K562 (cell line): ENCODE measurements around the gene RAD21L1. TPM values are rescaled to one million over a fixed set of nuclear protein-coding genes. Genes with fewer than 3 reads are reported as not detected.

ENCODE experiments used
- ATAC-seq: fragments of 200-7000 bp; cut with Tn5 transposase; 3 replicates; pipeline ENCODE4 v1.9.1; 2020; ENCODE audit warnings: moderate library complexity
- BruUV-seq: library from RNA; stranded (reverse); fragments of 400-500 nt; replicated peaks from 2 replicates; lab custom pipeline; 2021; lab: Mats Ljungman, UMichigan
- CTCF ChIA-PET: fragments of 300-600 bp; formaldehyde crosslinking; extraction: SDS; loops from one replicate; lab custom pipeline; 2021; ENCODE audit warnings: low intra/inter-chr PET ratio; lab: Yijun Ruan, JAX
- POLR2A ChIA-PET: fragments of 300-600, 350-650 bp; sonication (Branson Sonifier 250); formaldehyde crosslinking; extraction: SDS; loops from one replicate; lab custom pipeline; 2021; ENCODE audit warnings: antibody characterized with exemption, inconsistent platforms; lab: Yijun Ruan, JAX
- DNase-seq, 4 experiments: peaks; one replicate each; pipeline versions ENCODE4 v3.0.0 to v3.0.0-alpha.2; 2011 to 2018; ENCODE audit warnings: low spot score in 3 of 4, mixed read lengths in 3 of 4; ENCODE audit errors: extremely low read depth in 1 of 4
- FAIRE-seq: peaks from 2 replicates; lab custom pipeline; 2011; peaks lifted over from hg19 to GRCh38; lab: Jason Lieb, UNC
- H2AFZ ChIP-seq: 2 replicates; pipeline ENCODE4 v1.6.0; 2011; ENCODE audit warnings: low read depth, low read length, control low read depth, inconsistent platforms
- H3K27ac ChIP-seq: fragments of 200-600 bp; 3 replicates; pipeline ENCODE4 v1.8.0; 2011; ENCODE audit warnings: low read depth, mild to moderate bottlenecking, control low read depth, inconsistent platforms, low read length, moderate library complexity, mixed read lengths; ENCODE audit errors: extremely low read depth
- H3K27me3 ChIP-seq, 2 experiments: fragments of 300-600 bp in 1 of 2; 2 replicates in 1 of 2; 3 replicates in 1 of 2; pipeline versions ENCODE4 v1.6.0 to v1.8.0; 2011; ENCODE audit warnings: inconsistent platforms in 2 of 2, low read length in 2 of 2, mild to moderate bottlenecking in 1 of 2, mixed read lengths in 1 of 2, moderate library complexity in 1 of 2; ENCODE audit not compliant: control insufficient read depth in 2 of 2, insufficient read depth in 2 of 2
- H3K36me3 ChIP-seq: fragments of 300-600 bp; 3 replicates; pipeline ENCODE4 v1.8.0; 2011; ENCODE audit warnings: mild to moderate bottlenecking, low read length, inconsistent platforms; ENCODE audit not compliant: control insufficient read depth, insufficient read depth
- H3K4me1 ChIP-seq, 2 experiments: fragments of 200-600 bp in 1 of 2; replicated peaks in 1 of 2; 2 replicates in 1 of 2; 3 replicates in 1 of 2; pipeline versions ENCODE4 v1.5.1 to v1.8.0; 2011; ENCODE audit warnings: inconsistent platforms in 2 of 2, low read length in 2 of 2, mild to moderate bottlenecking in 1 of 2, mixed read lengths in 1 of 2, moderate library complexity in 1 of 2; ENCODE audit not compliant: control insufficient read depth in 2 of 2, insufficient read depth in 2 of 2
- H3K4me2 ChIP-seq: 2 replicates; pipeline ENCODE4 v1.6.1; 2011; ENCODE audit warnings: low read length, control low read depth, inconsistent platforms, mixed read lengths; ENCODE audit not compliant: insufficient read depth
- H3K4me3 ChIP-seq: fragments of 200-600 bp; sonication (generic), shearing (Covaris generic); 2 replicates; pipeline ENCODE4 v1.5.1; 2016; ENCODE audit warnings: control low read depth, inconsistent platforms
- H3K79me2 ChIP-seq: fragments of 200-600 bp; 3 replicates; pipeline ENCODE4 v1.8.0; 2011; ENCODE audit warnings: low read length, inconsistent platforms; ENCODE audit not compliant: control insufficient read depth, insufficient read depth
- H3K9ac ChIP-seq, 2 experiments: 2 replicates each; pipeline versions ENCODE4 v1.6.0 to v1.6.1; 2011; ENCODE audit warnings: low read depth in 2 of 2, low read length in 2 of 2, control low read depth in 1 of 2, inconsistent platforms in 1 of 2, mild to moderate bottlenecking in 1 of 2, mixed read lengths in 1 of 2; ENCODE audit not compliant: insufficient read depth in 1 of 2
- H3K9me1 ChIP-seq: one replicate; pipeline ENCODE4 v1.6.0; 2011; ENCODE audit warnings: inconsistent platforms, mild to moderate bottlenecking, low read length, moderate library complexity; ENCODE audit not compliant: control insufficient read depth, insufficient read depth
- H3K9me3 ChIP-seq: replicated peaks from 2 replicates; pipeline ENCODE4 v1.5.1; 2011; ENCODE audit warnings: low read depth, low read length, inconsistent platforms; ENCODE audit not compliant: control insufficient read depth, insufficient read depth
- H4K20me1 ChIP-seq: replicated peaks from 2 replicates; pipeline ENCODE4 v1.6.1; 2011; ENCODE audit warnings: low read length, inconsistent platforms, mixed read lengths; ENCODE audit not compliant: control insufficient read depth, insufficient read depth
- FOXM1 ChIP-seq, 2 experiments: fragments of 450-650 bp in 1 of 2; sonication (generic) in 1 of 2; formaldehyde crosslinking in 1 of 2; IDR thresholded peaks; 2 replicates each; pipeline versions ENCODE4 v1.6.1 to v1.9.0; 2017 to 2022; ENCODE audit warnings: low read depth in 2 of 2, mild to moderate bottlenecking in 2 of 2, missing genetic modification reagents in 1 of 2, moderate library complexity in 1 of 2
- MAFK ChIP-seq: IDR thresholded peaks from 2 replicates; pipeline ENCODE4 v1.6.1; 2011; ENCODE audit warnings: low read length, improper control_type of control experiment
- NEUROD1 ChIP-seq: fragments of 150-350 bp; IDR thresholded peaks from 2 replicates; pipeline ENCODE4 v1.6.1; 2014; ENCODE audit warnings: borderline replicate concordance, low read length, low read depth; ENCODE audit not compliant: partially characterized antibody
- THRB ChIP-seq: fragments of 450-650 bp; formaldehyde crosslinking; conservative IDR thresholded peaks from 2 replicates; pipeline ENCODE4 v1.4.0; 2022; ENCODE audit warnings: mild to moderate bottlenecking, missing genetic modification characterization
- ZFPM2 ChIP-seq: fragments of 250-450 bp; sonication (Bioruptor Pico); IDR thresholded peaks from 2 replicates; pipeline ENCODE4 v1.5.1; 2022; ENCODE audit warnings: mild to moderate bottlenecking
- ZNF324 ChIP-seq: fragments of 250-450 bp; sonication (Bioruptor Pico); IDR thresholded peaks from 2 replicates; pipeline ENCODE4 v1.4.0; 2020; ENCODE audit warnings: mild to moderate bottlenecking
- ZNF347 ChIP-seq: fragments of 450-650 bp; formaldehyde crosslinking; IDR thresholded peaks from 2 replicates; pipeline ENCODE4 v1.4.0; 2020; ENCODE audit warnings: low read depth, mild to moderate bottlenecking, moderate library complexity
- ZNF518B ChIP-seq: fragments of 250-450 bp; sonication (Bioruptor Pico); IDR thresholded peaks from 2 replicates; pipeline ENCODE4 v1.5.0; 2021; ENCODE audit warnings: mild to moderate bottlenecking, moderate library complexity
- WGBS: fragments of 100-300 bp; shearing (Covaris generic); methylation state at CpG from one replicate; pipeline ENCODE4 v1.1.6; 2016; ENCODE audit warnings: low coverage, mixed read lengths; ENCODE audit not compliant: insufficient coverage; ENCODE audit errors: missing lambda C conversion rate; 5-methylcytosine and 5-hydroxymethylcytosine counted together
- in situ Hi-C: fragments of 300-500 bp; cut with MboI; formaldehyde crosslinking; loops from 4 replicates; pipeline ENCODE4 v1.15.0; 2018; ENCODE audit warnings: inconsistent platforms, mixed read lengths
- intact Hi-C: fragments of 100-400 bp; cut with micrococcal nuclease; formaldehyde crosslinking; loops from 2 replicates; pipeline ENCODE4 v1.14.2; 2022
- polyA plus RNA-seq, 8 experiments: library from polyadenylated mRNA; depleted of rRNA in 4 of 8; stranded (reverse) in 5 of 8; unstranded in 3 of 8; fragments of >200 nt; fragmentation: Nextera tagmentation in 2 of 8; fragmentation: Illumina TruSeq in 1 of 8; extraction: Ambion mirVana in 2 of 8; extraction: Trizol in 1 of 8; gene quantifications; 2 replicates each; pipeline versions ENCODE4 v1.2.1 to v1.2.3, GENCODE V29; 2011 to 2014; ENCODE audit warnings: inconsistent platforms in 1 of 8, missing spikeins in 1 of 8
- total RNA-seq, 7 experiments: library from RNA; depleted of rRNA in 6 of 7; stranded (reverse); fragments of >200 nt in 6 of 7; fragmentation: Illumina TruSeq in 2 of 7; extraction: Trizol in 2 of 7; gene quantifications; 2 replicates each; pipeline versions ENCODE4 v1.2.1 to v1.2.3, GENCODE V29; 2011 to 2021; ENCODE audit warnings: low replicate concordance in 1 of 7
- TF ChIP-seq, protein P1 (sequence below): fragments of 250-450 bp; sonication (Bioruptor Pico); IDR thresholded peaks from 2 replicates; pipeline ENCODE4 v1.5.0; 2021
- TF ChIP-seq, protein P2 (sequence below): fragments of 250-450 bp; sonication (Bioruptor Pico); IDR thresholded peaks from 2 replicates; pipeline ENCODE4 v1.9.0; 2021; ENCODE audit warnings: mild to moderate bottlenecking, inconsistent platforms
- TF ChIP-seq, protein P3 (sequence below): fragments of 450-650 bp; IDR thresholded peaks from 2 replicates; pipeline ENCODE4 v1.6.1; 2016

The RAD21L1 gene
- total and polyA plus RNA-seq, 9 of the 15 experiments (the other 6 are each of a cell fraction or from before 2014, with no cell fraction given) = 0.17 to 1.7 (median 0.45) TPM; not detected in 1

GRCh38 chr20:1242530-1242929 is 16.7 kb downstream of the RAD21L1 start:
- Histone ChIP-seq H4K20me1 (no peaks in the 10 kb centered on the region), H3K9me3 (no peaks in the 10 kb centered on the region), H3K36me3 (no peaks in the 10 kb centered on the region), H3K9ac (no peak overlapping the region), H3K27ac (no peak overlapping the region), H3K9me1 (no peaks in the 10 kb centered on the region), H3K27me3 (no peaks in the 10 kb centered on the region), H2AFZ (peak overlapping the region; percentile 42; the same call in 1 of the 2 replicates), H3K79me2 (no peaks in the 10 kb centered on the region), H3K4me1 (peaks cover 0 to 7% of the 10 kb centered on the region in 2 experiments; a peak in 3 of 5 replicates), H3K4me3 (no peak overlapping the region), H3K4me2 (peak overlapping the region; percentile 28; the same call in 1 of the 2 replicates)
- FAIRE-seq (no peak), DNase-seq (peak in 2 of 4 experiments; percentile 27 to 45), ATAC-seq (peak; percentile 63; the same call in 2 of the 3 replicates)
- in situ Hi-C loops = no loop called here
- BruUV-seq = no TSS peak
- WGBS = 3% methylated on average over 2 of the region's 2 CpGs
- ChIA-PET CTCF (no interaction called here), POLR2A (no interaction called here)
- intact Hi-C loops = no loop called here
- TF ChIP-seq ZNF324 (CRISPR knock-in tag) (no peak), ZFPM2 (CRISPR knock-in tag) (no peak), ZNF347 (CRISPR knock-in tag) (no peak), MAFK (no peak), FOXM1 (IDR thresholded peaks at IDR 0.05; ENCODE audit: low read depth) (peak; percentile 26; the same call in 1 of the 2 replicates), FOXM1 (CRISPR knock-in tag; IDR thresholded peaks at IDR 0.05; ENCODE audit: low read depth) (no peak), ZNF518B (CRISPR knock-in tag) (no peak), NEUROD1 (no peak), THRB (CRISPR knock-in tag) (no peak)
- TF ChIP-seq, protein P1, sequence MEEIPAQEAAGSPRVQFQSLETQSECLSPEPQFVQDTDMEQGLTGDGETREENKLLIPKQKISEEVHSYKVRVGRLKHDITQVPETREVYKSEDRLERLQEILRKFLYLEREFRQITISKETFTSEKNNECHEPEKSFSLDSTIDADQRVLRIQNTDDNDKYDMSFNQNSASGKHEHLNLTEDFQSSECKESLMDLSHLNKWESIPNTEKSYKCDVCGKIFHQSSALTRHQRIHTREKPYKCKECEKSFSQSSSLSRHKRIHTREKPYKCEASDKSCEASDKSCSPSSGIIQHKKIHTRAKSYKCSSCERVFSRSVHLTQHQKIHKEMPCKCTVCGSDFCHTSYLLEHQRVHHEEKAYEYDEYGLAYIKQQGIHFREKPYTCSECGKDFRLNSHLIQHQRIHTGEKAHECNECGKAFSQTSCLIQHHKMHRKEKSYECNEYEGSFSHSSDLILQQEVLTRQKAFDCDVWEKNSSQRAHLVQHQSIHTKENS (CRISPR knock-in tag) = no peak
- TF ChIP-seq, protein P2, sequence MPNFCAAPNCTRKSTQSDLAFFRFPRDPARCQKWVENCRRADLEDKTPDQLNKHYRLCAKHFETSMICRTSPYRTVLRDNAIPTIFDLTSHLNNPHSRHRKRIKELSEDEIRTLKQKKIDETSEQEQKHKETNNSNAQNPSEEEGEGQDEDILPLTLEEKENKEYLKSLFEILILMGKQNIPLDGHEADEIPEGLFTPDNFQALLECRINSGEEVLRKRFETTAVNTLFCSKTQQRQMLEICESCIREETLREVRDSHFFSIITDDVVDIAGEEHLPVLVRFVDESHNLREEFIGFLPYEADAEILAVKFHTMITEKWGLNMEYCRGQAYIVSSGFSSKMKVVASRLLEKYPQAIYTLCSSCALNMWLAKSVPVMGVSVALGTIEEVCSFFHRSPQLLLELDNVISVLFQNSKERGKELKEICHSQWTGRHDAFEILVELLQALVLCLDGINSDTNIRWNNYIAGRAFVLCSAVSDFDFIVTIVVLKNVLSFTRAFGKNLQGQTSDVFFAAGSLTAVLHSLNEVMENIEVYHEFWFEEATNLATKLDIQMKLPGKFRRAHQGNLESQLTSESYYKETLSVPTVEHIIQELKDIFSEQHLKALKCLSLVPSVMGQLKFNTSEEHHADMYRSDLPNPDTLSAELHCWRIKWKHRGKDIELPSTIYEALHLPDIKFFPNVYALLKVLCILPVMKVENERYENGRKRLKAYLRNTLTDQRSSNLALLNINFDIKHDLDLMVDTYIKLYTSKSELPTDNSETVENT (CRISPR knock-in tag) = no peak
- TF ChIP-seq, protein P3, sequence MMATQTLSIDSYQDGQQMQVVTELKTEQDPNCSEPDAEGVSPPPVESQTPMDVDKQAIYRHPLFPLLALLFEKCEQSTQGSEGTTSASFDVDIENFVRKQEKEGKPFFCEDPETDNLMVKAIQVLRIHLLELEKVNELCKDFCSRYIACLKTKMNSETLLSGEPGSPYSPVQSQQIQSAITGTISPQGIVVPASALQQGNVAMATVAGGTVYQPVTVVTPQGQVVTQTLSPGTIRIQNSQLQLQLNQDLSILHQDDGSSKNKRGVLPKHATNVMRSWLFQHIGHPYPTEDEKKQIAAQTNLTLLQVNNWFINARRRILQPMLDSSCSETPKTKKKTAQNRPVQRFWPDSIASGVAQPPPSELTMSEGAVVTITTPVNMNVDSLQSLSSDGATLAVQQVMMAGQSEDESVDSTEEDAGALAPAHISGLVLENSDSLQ = peak; percentile 66
